Frontal cortex (tissue), 4 donors: ENCODE results near the gene SLX9. TPM values are rescaled to one million over a fixed set of nuclear protein-coding genes. Genes with fewer than 3 reads are reported as not detected.

Experiments
- DNase-seq, 2 donors: peaks; one replicate each; pipeline ENCODE4 v3.0.0; 2012; ENCODE audit warnings: low spot score in 2 of 2
- FAIRE-seq: peaks from 2 replicates; lab custom pipeline; 2012; peaks lifted over from hg19 to GRCh38; lab: Jason Lieb, UNC
- total RNA-seq: library from RNA; depleted of rRNA; stranded (reverse); fragments of >200 nt; gene quantifications from one replicate; pipeline ENCODE4 v1.2.3, GENCODE V29; 2014
- donor health status: control.
- donor health status: control.
- donor health status: control.

Gene SLX9
- total RNA-seq, 1 donor from 2014 or later, result 7.3 TPM

- FAIRE-seq (no peak), DNase-seq (no peak)
These were observed 70.3 kb downstream of the SLX9 start for GRCh38 chr21:45010096-45010495.

GRCh38 chr21:45010860-45011259 is 71.0 kb downstream of the SLX9 start:
- FAIRE-seq (no peak), DNase-seq (no peak)

- no peak for DNase-seq
These were observed 71.6 kb downstream of the SLX9 start for GRCh38 chr21:45011426-45011825.

GRCh38 chr21:45011911-45012661 is 72.3 kb downstream of the SLX9 start:
- DNase-seq, result no peak
- FAIRE-seq, result no peak

More at GRCh38 chr21:45011426-45011825, 71.6 kb downstream of the SLX9 start:
- FAIRE-seq, result no peak

GRCh38 chr21:45012662-45013259 is 72.9 kb downstream of the SLX9 start:
- FAIRE-seq, result no peak

GRCh38 chr21:45013260-45013841 is 73.5 kb downstream of the SLX9 start:
- FAIRE-seq (no peak), DNase-seq (no peak)

More at GRCh38 chr21:45012662-45013259, 72.9 kb downstream of the SLX9 start:
- no peak for DNase-seq

GRCh38 chr21:45014747-45015468 is 75.1 kb downstream of the SLX9 start:
- DNase-seq (no peak), FAIRE-seq (no peak)

- FAIRE-seq (no peak), DNase-seq (no peak)
These were observed 75.6 kb downstream of the SLX9 start for GRCh38 chr21:45015469-45015860.

- FAIRE-seq, result no peak
- no peak for DNase-seq
These were observed 76.2 kb downstream of the SLX9 start for GRCh38 chr21:45016031-45016405.

- DNase-seq (no peak), FAIRE-seq (no peak)
These were observed 76.7 kb downstream of the SLX9 start for GRCh38 chr21:45016406-45017038.

- DNase-seq (no peak), FAIRE-seq (no peak)
These were observed 77.5 kb downstream of the SLX9 start for GRCh38 chr21:45017039-45017960.

- DNase-seq (no peak), FAIRE-seq (no peak)
These were observed 78.6 kb downstream of the SLX9 start for GRCh38 chr21:45018131-45019075.

- FAIRE-seq (no peak), DNase-seq (no peak)
These were observed 79.5 kb downstream of the SLX9 start for GRCh38 chr21:45019076-45019886.

GRCh38 chr21:45019887-45020537 is 80.2 kb downstream of the SLX9 start:
- DNase-seq (no peak), FAIRE-seq (no peak)

- DNase-seq (no peak), FAIRE-seq (no peak)
These were observed 81.0 kb downstream of the SLX9 start for GRCh38 chr21:45020629-45021427.
